ENCODE measurements around the gene ALDH2. TPM values are rescaled to one million over a fixed set of nuclear protein-coding genes. Genes with fewer than 3 reads are reported as not detected.

Gene ALDH2
- total RNA-seq, 4 donors from 2014 or later = 70.2 to 120 (median 95.3) TPM

- Histone ChIP-seq H3K36me3 (peaks cover 0 to 77% (median 20%) of the 10 kb centered on the region in 3 donors), H3K9me3 (peaks cover 0 to 7% (median 0%) of the 10 kb centered on the region in 4 donors), H3K4me1 (peaks cover under 1 to 30% (median 20%) of the 10 kb centered on the region in 4 donors), H3K27me3 (no peaks in the 10 kb centered on the region), H3K27ac (peak overlapping the region in 1 of 4 donors; percentile 34), H3K4me3 (no peak overlapping the region)
- 89 to 90% methylated on average over 10 of the region's 10 CpGs for WGBS, 2 donors
- TF ChIP-seq CTCF (IDR thresholded peaks at IDR 0.05) = no peak
- no peak for TF ChIP-seq EP300 (IDR thresholded peaks at IDR 0.05)
- no peak for TF ChIP-seq POLR2A (IDR thresholded peaks at IDR 0.05)
- DNase-seq (ENCODE audit: low spot score in 2 of 2) = no peak
Measured at GRCh38 chr12:111780166-111780565, 13.4 kb downstream of the ALDH2 start.

GRCh38 chr12:111780615-111781014, 13.9 kb downstream of the ALDH2 start:
- Histone ChIP-seq H3K9me3 (peaks cover 0 to 7% (median 0%) of the 10 kb centered on the region in 4 donors), H3K27me3 (no peaks in the 10 kb centered on the region), H3K4me3 (no peak overlapping the region), H3K36me3 (peaks cover 0 to 81% (median 20%) of the 10 kb centered on the region in 3 donors), H3K27ac (peak overlapping the region in 1 of 4 donors; percentile 34), H3K4me1 (peaks cover 0 to 25% (median 15%) of the 10 kb centered on the region in 4 donors)
- no peak for TF ChIP-seq CTCF (IDR thresholded peaks at IDR 0.05)
- no peak for TF ChIP-seq EP300 (IDR thresholded peaks at IDR 0.05)
- TF ChIP-seq POLR2A (IDR thresholded peaks at IDR 0.05) = no peak
- DNase-seq (ENCODE audit: low spot score in 2 of 2) = no peak
- WGBS, 2 donors = 97% methylated on average over 5 of the region's 5 CpGs

- Histone ChIP-seq H3K9me3 (peaks cover 0 to 7% (median 0%) of the 10 kb centered on the region in 4 donors), H3K36me3 (peaks cover 0 to 85% (median 20%) of the 10 kb centered on the region in 3 donors), H3K27me3 (no peaks in the 10 kb centered on the region), H3K27ac (no peak overlapping the region), H3K4me1 (peaks cover 0 to 20% (median 10%) of the 10 kb centered on the region in 4 donors), H3K4me3 (no peak overlapping the region)
- TF ChIP-seq EP300 (IDR thresholded peaks at IDR 0.05) = no peak
- TF ChIP-seq CTCF (IDR thresholded peaks at IDR 0.05) = no peak
- TF ChIP-seq POLR2A (IDR thresholded peaks at IDR 0.05) = no peak
- no peak for DNase-seq (ENCODE audit: low spot score in 2 of 2)
- WGBS, 2 donors = 82 to 100% methylated on average over 2 of the region's 2 CpGs
Measured at GRCh38 chr12:111781085-111781658, 14.4 kb downstream of the ALDH2 start.

GRCh38 chr12:111783046-111783445, 16.3 kb downstream of the ALDH2 start:
- Histone ChIP-seq H3K36me3 (peaks cover 0 to 92% (median 20%) of the 10 kb centered on the region in 3 donors), H3K27me3 (no peaks in the 10 kb centered on the region)
- 91 to 93% methylated on average over 17 of the region's 17 CpGs for WGBS, 2 donors

More at GRCh38 chr12:111783046-111783445, 16.3 kb downstream of the ALDH2 start:
- Histone ChIP-seq H3K27ac (no peak overlapping the region), H3K4me1 (peaks cover 0 to under 1% (median 0%) of the 10 kb centered on the region in 4 donors), H3K4me3 (no peak overlapping the region), H3K9me3 (peaks cover 0 to 7% (median 0%) of the 10 kb centered on the region in 4 donors)
- TF ChIP-seq CTCF (IDR thresholded peaks at IDR 0.05) (no peak), EP300 (IDR thresholded peaks at IDR 0.05) (no peak), POLR2A (IDR thresholded peaks at IDR 0.05) (no peak)
- no peak for DNase-seq (ENCODE audit: low spot score in 2 of 2)

All from tibial nerve (tissue), 4 donors.